Left ventricle myocardium inferior (tissue), 1 donor: ENCODE data around the gene FJX1. TPM values are rescaled to one million over a fixed set of nuclear protein-coding genes. Genes with fewer than 3 reads are reported as not detected.

Source experiments
- DNase-seq: peaks from one replicate; pipeline ENCODE4 v3.0.0-alpha.2; 2020
- H3K27ac ChIP-seq: fragments of 200-600 bp; replicated peaks from 2 replicates; pipeline ENCODE4 v1.8.0; 2021
- H3K27me3 ChIP-seq: fragments of 200-600 bp; 2 replicates; pipeline ENCODE4 v1.8.0; 2021; ENCODE audit warnings: low read depth
- H3K36me3 ChIP-seq: fragments of 200-600 bp; 2 replicates; pipeline ENCODE4 v1.8.0; 2021
- H3K4me1 ChIP-seq: fragments of 200-600 bp; 2 replicates; pipeline ENCODE4 v1.8.0; 2021
- H3K4me3 ChIP-seq: fragments of 200-600 bp; 2 replicates; pipeline ENCODE4 v1.8.0; 2021; ENCODE audit warnings: mild to moderate bottlenecking, moderate library complexity
- H3K9me3 ChIP-seq: fragments of 200-600 bp; replicated peaks from 2 replicates; pipeline ENCODE4 v1.8.0; 2021
- CTCF ChIP-seq: fragments of 200-600 bp; IDR thresholded peaks from 2 replicates; pipeline ENCODE4 v1.8.0; 2021; ENCODE audit warnings: antibody characterized with exemption, mild to moderate bottlenecking, borderline replicate concordance
- intact Hi-C: fragments of 100-400 bp; cut with micrococcal nuclease; formaldehyde crosslinking; loops from one replicate; pipeline ENCODE4 v1.11.0; 2022
- total RNA-seq: library from RNA; stranded (reverse); fragmentation: NEBNext Ultra II Directional; extraction: Animal tissue kit (Norgen Biotek cat#: 25700); gene quantifications from one replicate; pipeline ENCODE4 v1.2.1, GENCODE V29; 2021
- donor health status: DM: no; HTN: yes; CAD: no; lungs with severe emphysema.

FJX1 gene
- total RNA-seq, 1 donor from 2014 or later: 0.88 TPM

DNA sequence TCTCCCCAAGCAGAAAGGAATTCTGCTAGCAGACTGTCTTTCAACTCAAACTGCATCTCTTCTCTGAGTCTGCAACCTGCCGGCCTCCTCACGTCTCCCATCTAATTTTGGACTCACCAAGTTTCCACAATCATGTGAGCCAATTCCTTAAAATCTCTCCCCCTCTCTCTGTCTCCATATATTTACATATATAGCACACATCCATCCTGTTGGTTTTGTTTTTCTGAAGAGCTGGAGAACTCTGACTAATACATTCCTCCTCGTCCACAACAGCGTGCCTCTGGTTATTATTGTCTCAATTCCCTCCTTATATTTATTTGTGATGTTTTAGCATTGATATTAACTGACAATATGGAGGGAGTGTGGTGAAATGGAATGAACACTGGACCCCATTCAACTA lies 29.6 kb upstream of the FJX1 start:
- no peak overlapping the region for H3K4me3 ChIP-seq
- no peak overlapping the region for H3K27ac ChIP-seq
- no peaks in the 10 kb centered on the region for H3K4me1 ChIP-seq
- no peaks in the 10 kb centered on the region for H3K9me3 ChIP-seq
- peaks cover 77% of the 10 kb centered on the region for H3K27me3 ChIP-seq
- no peak for DNase-seq
- H3K36me3 ChIP-seq: no peaks in the 10 kb centered on the region
- no peak for TF ChIP-seq CTCF
- intact Hi-C loops: no loop called here

GRCh38 chr11:35589281-35589680 lies 29.0 kb upstream of the FJX1 start:
- intact Hi-C loops: no loop called here
- Histone ChIP-seq H3K27me3 (peaks cover 71% of the 10 kb centered on the region), H3K4me1 (no peaks in the 10 kb centered on the region), H3K9me3 (no peaks in the 10 kb centered on the region), H3K27ac (no peak overlapping the region), H3K36me3 (no peaks in the 10 kb centered on the region), H3K4me3 (no peak overlapping the region)
- no peak for TF ChIP-seq CTCF
- DNase-seq: no peak

DNA sequence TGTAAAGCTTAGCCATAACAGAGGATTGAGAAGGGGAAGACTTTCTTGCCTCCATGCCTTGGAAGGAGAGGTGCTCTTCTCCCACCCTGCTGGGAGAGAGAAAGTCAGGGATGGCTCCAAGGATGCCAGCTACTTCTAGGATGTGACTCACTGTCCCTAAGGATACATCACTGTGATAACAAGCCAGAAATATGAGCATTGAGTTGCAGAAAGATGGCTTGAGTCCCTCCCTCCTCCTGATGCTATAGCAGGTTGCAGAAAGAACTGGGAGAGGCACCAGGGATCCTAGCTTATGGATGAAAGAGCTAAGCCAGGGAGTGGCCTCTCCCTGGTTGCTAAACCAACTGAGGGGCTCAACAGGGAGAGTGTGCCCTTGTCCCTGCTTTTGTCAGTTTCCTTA lies 27.8 kb upstream of the FJX1 start:
- Histone ChIP-seq H3K4me1 (no peaks in the 10 kb centered on the region), H3K27me3 (peaks cover 60% of the 10 kb centered on the region), H3K27ac (no peak overlapping the region), H3K36me3 (no peaks in the 10 kb centered on the region), H3K4me3 (no peak overlapping the region), H3K9me3 (no peaks in the 10 kb centered on the region)
- no peak for TF ChIP-seq CTCF
- intact Hi-C loops: no loop called here
- no peak for DNase-seq

DNA sequence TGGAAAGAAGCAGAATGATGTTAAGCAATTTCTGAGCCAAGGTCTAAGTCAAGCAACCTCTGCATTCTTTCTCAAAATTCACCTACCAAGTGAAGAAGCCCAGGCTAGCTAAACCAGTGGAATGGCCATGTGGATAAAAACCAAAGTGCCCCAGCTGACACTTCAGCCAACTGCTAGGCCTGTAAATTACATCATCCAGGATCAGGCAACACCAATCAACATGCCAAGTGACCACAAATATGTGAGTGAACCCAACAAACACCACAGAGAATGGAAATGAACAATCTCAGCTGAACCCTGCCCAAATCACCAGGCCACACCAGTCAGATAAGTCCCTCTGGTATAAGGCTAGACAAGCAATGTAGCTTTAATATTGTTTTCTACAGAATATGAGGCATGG lies 25.1 kb upstream of the FJX1 start:
- DNase-seq: no peak
- Histone ChIP-seq H3K4me1 (no peaks in the 10 kb centered on the region), H3K27ac (no peak overlapping the region), H3K27me3 (peaks cover 56% of the 10 kb centered on the region), H3K9me3 (no peaks in the 10 kb centered on the region), H3K36me3 (no peaks in the 10 kb centered on the region), H3K4me3 (no peak overlapping the region)
- intact Hi-C loops: no loop called here
- TF ChIP-seq CTCF: no peak

GRCh38 chr11:35594680-35595079 lies 23.6 kb upstream of the FJX1 start:
- Histone ChIP-seq H3K4me1 (no peaks in the 10 kb centered on the region), H3K27me3 (peaks cover 54% of the 10 kb centered on the region), H3K27ac (no peak overlapping the region), H3K36me3 (no peaks in the 10 kb centered on the region), H3K9me3 (no peaks in the 10 kb centered on the region), H3K4me3 (no peak overlapping the region)
- intact Hi-C loops: no loop called here
- no peak for DNase-seq
- no peak for TF ChIP-seq CTCF
